B cell (primary cell): ENCODE results near the gene RNF34. TPM values are rescaled to one million over a fixed set of nuclear protein-coding genes. Genes with fewer than 3 reads are reported as not detected.

ENCODE experiments used
- ATAC-seq: fragments of 200-7000 bp; cut with Tn5 transposase; one replicate; pipeline ENCODE4 v1.10.0; 2021; ENCODE audit warnings: low read depth, mild to moderate bottlenecking, moderate number of reproducible peaks, moderate library complexity
- CTCF ChIA-PET: fragments of 350-600 bp; sonication (Branson Sonifier 250); formaldehyde crosslinking; loops from one replicate; lab custom pipeline; 2021; ENCODE audit warnings: antibody characterized with exemption, inconsistent platforms; lab: Charles Lee
- POLR2A ChIA-PET: fragments of 350-600 bp; sonication (Branson Sonifier 250); formaldehyde crosslinking; loops from one replicate; lab custom pipeline; 2021; ENCODE audit warnings: antibody characterized with exemption; lab: Charles Lee
- DNase-seq: peaks from one replicate; pipeline ENCODE4 v3.0.0; 2013
- H2AFZ ChIP-seq: 2 replicates; pipeline ENCODE4 v1.6.1; 2012; ENCODE audit warnings: mild to moderate bottlenecking, low read depth, low read length; ENCODE audit not compliant: insufficient read depth, poor library complexity, severe bottlenecking
- H3K27ac ChIP-seq, 2 donors: 1 replicate in 1 of 2; 2 replicates in 1 of 2; pipeline ENCODE4 v1.5.1; 2012 to 2013; ENCODE audit warnings: low read length in 2 of 2, mild to moderate bottlenecking in 2 of 2, moderate library complexity in 1 of 2
- H3K27me3 ChIP-seq, 4 experiments: fragments of 200-600 bp in 1 of 4; sonication (generic) in 1 of 4; replicated peaks in 1 of 4; 1 replicate in 2 of 4; 2 replicates in 2 of 4; pipeline versions ENCODE4 v1.6.1 to v1.7.0; 2013 to 2016; ENCODE audit warnings: low read length in 3 of 4, mild to moderate bottlenecking in 2 of 4, mixed read lengths in 1 of 4, moderate library complexity in 1 of 4; ENCODE audit not compliant: insufficient read depth in 4 of 4, control insufficient read depth in 3 of 4; ENCODE audit errors: control extremely low read depth in 1 of 4
- H3K36me3 ChIP-seq, 2 experiments: replicated peaks in 1 of 2; 1 replicate in 1 of 2; 2 replicates in 1 of 2; pipeline versions ENCODE4 v1.6.1 to v1.7.1; 2013; ENCODE audit warnings: low read length in 1 of 2; ENCODE audit not compliant: insufficient read depth in 2 of 2, control insufficient read depth in 1 of 2; ENCODE audit errors: control extremely low read depth in 1 of 2, extremely low read depth in 1 of 2
- H3K4me1 ChIP-seq, 2 donors: fragments of 200-600 bp in 1 of 2; sonication (generic) in 1 of 2; 1 replicate in 1 of 2; 2 replicates in 1 of 2; pipeline versions ENCODE4 v1.5.1 to v1.6.1; 2013 to 2017; ENCODE audit warnings: low read length in 2 of 2; ENCODE audit not compliant: control insufficient read depth in 2 of 2, insufficient read depth in 2 of 2
- H3K4me2 ChIP-seq: replicated peaks from 2 replicates; pipeline ENCODE3; 2012; ENCODE audit warnings: mild to moderate bottlenecking, low read depth, low read length; ENCODE audit not compliant: poor library complexity, severe bottlenecking
- H3K4me3 ChIP-seq, 5 experiments: fragments of 200-600 bp in 1 of 5; sonication (generic) in 1 of 5; 1 replicate in 3 of 5; 2 replicates in 2 of 5; pipeline versions ENCODE4 v1.5.1 to v1.7.0; 2011 to 2016; ENCODE audit warnings: low read length in 4 of 5, mild to moderate bottlenecking in 4 of 5, low read depth in 2 of 5, control low read depth in 1 of 5, moderate library complexity in 1 of 5; ENCODE audit not compliant: insufficient read depth in 1 of 5; ENCODE audit errors: control extremely low read depth in 1 of 5, extremely low read depth in 1 of 5
- H3K79me2 ChIP-seq: fragments of 200-600 bp; sonication (generic); one replicate; pipeline ENCODE4 v1.6.0; 2016; ENCODE audit warnings: low read length; ENCODE audit not compliant: control insufficient read depth, insufficient read depth
- H3K9ac ChIP-seq: fragments of 200-600 bp; sonication (generic); 2 replicates; pipeline ENCODE4 v1.6.1; 2017; ENCODE audit warnings: mild to moderate bottlenecking, low read length, moderate library complexity
- H3K9me3 ChIP-seq, 3 donors: one replicate each; pipeline versions ENCODE4 v1.6.1 to v1.7.1; 2013; ENCODE audit warnings: low read length in 2 of 3; ENCODE audit not compliant: control insufficient read depth in 2 of 3, insufficient read depth in 1 of 3; ENCODE audit errors: control extremely low read depth in 1 of 3
- H4K20me1 ChIP-seq: 2 replicates; pipeline ENCODE4 v1.6.0; 2012; ENCODE audit warnings: mild to moderate bottlenecking, low read length; ENCODE audit not compliant: insufficient read depth, control insufficient read depth, poor library complexity, severe bottlenecking
- H3K27ac Mint-ChIP-seq: one replicate; pipeline ENCODE4 v1.8.0; 2021; ENCODE audit warnings: mixed read lengths
- H3K27me3 Mint-ChIP-seq: one replicate; pipeline ENCODE4 v1.8.0; 2021; ENCODE audit warnings: mixed read lengths
- H3K4me1 Mint-ChIP-seq: one replicate; pipeline ENCODE4 v1.8.0; 2021; ENCODE audit warnings: mixed read lengths
- H3K4me3 Mint-ChIP-seq: one replicate; pipeline ENCODE4 v1.8.0; 2021; ENCODE audit warnings: mixed read lengths
- H3K9me3 Mint-ChIP-seq: one replicate; pipeline ENCODE4 v1.8.0; 2022; ENCODE audit warnings: mixed read lengths; ENCODE audit not compliant: insufficient read depth
- EZH2 ChIP-seq: IDR thresholded peaks from 2 replicates; pipeline ENCODE4 v1.6.1; 2012; ENCODE audit warnings: borderline replicate concordance, low read depth, mild to moderate bottlenecking, moderate library complexity, low read length; ENCODE audit not compliant: insufficient read depth, poor library complexity, severe bottlenecking
- WGBS: methylation state at CpG from one replicate; pipeline ENCODE4 v1.1.5; 2013; ENCODE audit warnings: missing lambda C conversion rate; ENCODE audit not compliant: insufficient coverage; 5-methylcytosine and 5-hydroxymethylcytosine counted together
- intact Hi-C: fragments of 100-400 bp; cut with micrococcal nuclease; formaldehyde crosslinking; loops from one replicate; pipeline ENCODE4 v1.10.0; 2022
- polyA plus RNA-seq: library from polyadenylated mRNA; depleted of rRNA; stranded (reverse); fragments of >200 nt; gene quantifications from 2 replicates; pipeline ENCODE4 v1.2.3, GENCODE V29; 2012
- total RNA-seq, 2 donors: library from RNA; stranded (reverse); fragments of 120-200 nt in 1 of 2; gene quantifications; 1 replicate in 1 of 2; 2 replicates in 1 of 2; pipeline versions ENCODE4 v1.2.3 to v1.2.4, GENCODE V29; 2013 to 2022
- TF ChIP-seq, protein P1 (sequence below): fragments of 200-600 bp; IDR thresholded peaks from one replicate; pipeline ENCODE4 v1.8.0; 2022; ENCODE audit warnings: antibody characterized with exemption, mild to moderate bottlenecking

RNF34 gene
- total and polyA plus RNA-seq, 2 donors (not counting 1 experiment from before 2014, with no cell fraction given) = 24.9 to 86.7 TPM

DNA sequence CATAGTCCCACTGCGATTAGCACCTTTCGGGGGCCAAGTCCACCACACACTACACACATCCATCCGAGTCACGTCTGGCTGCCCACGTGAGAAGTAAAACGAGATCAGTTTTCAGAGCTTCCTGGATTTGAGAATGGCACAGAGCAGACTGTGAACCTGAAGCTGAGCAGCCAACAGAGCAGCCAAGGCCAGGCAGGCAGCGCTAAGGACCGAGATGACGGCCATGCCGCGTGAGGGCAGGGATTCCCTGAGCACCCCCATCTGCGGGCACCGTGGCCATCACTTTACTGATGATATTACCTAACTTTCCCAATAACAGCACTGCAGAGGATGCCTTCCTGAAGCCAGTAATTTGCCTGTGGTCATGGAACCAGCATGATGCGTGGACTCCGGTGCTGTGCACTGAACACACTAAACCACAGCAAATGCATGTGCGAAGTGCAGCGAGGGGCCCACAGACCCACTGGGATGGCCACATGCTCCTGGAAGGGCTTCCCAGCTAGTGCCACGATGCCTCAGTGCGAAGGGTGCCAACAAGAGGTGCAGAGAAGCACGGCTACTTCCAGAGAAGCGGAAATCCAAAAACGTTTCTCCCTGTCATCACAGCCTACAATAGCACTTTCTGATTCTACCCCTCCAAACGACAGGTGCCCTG lies 56.0 kb downstream of the RNF34 start:
- POLR2A ChIA-PET = no interaction called here
- 93% methylated on average over 22 of the region's 23 CpGs for WGBS
- H3K4me2 ChIP-seq = no peak overlapping the region
- no peak for ATAC-seq
- peaks cover 10 to 34% of the 10 kb centered on the region in 2 donors for H3K4me1 ChIP-seq
- Mint-ChIP-seq H3K9me3 (no peaks in the 10 kb centered on the region), H3K4me3 (no peak overlapping the region), H3K27me3 (no peaks in the 10 kb centered on the region), H3K4me1 (peaks cover 56% of the 10 kb centered on the region), H3K27ac (peak overlapping the region; percentile 32)
- no peak overlapping the region for H3K27ac ChIP-seq
- H3K79me2 ChIP-seq = peaks cover 97% of the 10 kb centered on the region
- H3K9ac ChIP-seq = no peak overlapping the region
- H4K20me1 ChIP-seq = peaks cover 97% of the 10 kb centered on the region
- intact Hi-C loops = no loop called here
- peaks cover 0 to 38% of the 10 kb centered on the region in 2 experiments for H3K36me3 ChIP-seq
- TF ChIP-seq, protein P1, sequence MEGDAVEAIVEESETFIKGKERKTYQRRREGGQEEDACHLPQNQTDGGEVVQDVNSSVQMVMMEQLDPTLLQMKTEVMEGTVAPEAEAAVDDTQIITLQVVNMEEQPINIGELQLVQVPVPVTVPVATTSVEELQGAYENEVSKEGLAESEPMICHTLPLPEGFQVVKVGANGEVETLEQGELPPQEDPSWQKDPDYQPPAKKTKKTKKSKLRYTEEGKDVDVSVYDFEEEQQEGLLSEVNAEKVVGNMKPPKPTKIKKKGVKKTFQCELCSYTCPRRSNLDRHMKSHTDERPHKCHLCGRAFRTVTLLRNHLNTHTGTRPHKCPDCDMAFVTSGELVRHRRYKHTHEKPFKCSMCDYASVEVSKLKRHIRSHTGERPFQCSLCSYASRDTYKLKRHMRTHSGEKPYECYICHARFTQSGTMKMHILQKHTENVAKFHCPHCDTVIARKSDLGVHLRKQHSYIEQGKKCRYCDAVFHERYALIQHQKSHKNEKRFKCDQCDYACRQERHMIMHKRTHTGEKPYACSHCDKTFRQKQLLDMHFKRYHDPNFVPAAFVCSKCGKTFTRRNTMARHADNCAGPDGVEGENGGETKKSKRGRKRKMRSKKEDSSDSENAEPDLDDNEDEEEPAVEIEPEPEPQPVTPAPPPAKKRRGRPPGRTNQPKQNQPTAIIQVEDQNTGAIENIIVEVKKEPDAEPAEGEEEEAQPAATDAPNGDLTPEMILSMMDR = no peak
- no peak for TF ChIP-seq EZH2
- H2AFZ ChIP-seq = no peak overlapping the region
- DNase-seq = no peak
- H3K9me3 ChIP-seq = no peaks in the 10 kb centered on the region
- CTCF ChIA-PET = interaction anchor here (1.9 kb wide), 1 partner anchor 13 kb away, joined by 8 read pairs; no protein-coding TSS in a partner anchor
- no peaks in the 10 kb centered on the region for H3K27me3 ChIP-seq
- no peak overlapping the region for H3K4me3 ChIP-seq

DNA sequence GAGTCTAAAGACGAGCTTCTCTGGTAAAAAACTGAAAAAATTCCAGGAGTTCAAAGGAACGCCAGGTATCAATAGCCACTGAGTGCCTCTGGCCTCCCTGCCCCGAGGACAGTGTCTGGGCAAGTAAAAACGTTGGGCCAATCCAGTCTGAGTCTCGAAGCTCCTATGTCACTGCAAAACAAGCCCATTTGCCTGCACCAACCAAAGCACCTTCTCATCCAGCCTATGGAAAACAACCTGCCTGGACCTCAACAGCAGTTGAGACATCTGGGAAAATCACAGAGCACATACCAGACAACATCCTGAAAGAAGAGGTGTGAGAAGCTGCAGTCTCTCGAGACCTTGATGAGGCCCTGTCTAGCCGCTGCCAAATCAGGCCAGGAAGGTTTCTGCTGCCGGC lies 56.6 kb downstream of the RNF34 start:
- no peak for TF ChIP-seq EZH2
- TF ChIP-seq, protein P1 = no peak
- no peak overlapping the region for H3K4me2 ChIP-seq
- H3K27me3 ChIP-seq = no peaks in the 10 kb centered on the region
- H3K79me2 ChIP-seq = peaks cover 100% of the 10 kb centered on the region
- no peaks in the 10 kb centered on the region for H3K9me3 ChIP-seq
- H2AFZ ChIP-seq = no peak overlapping the region
- Mint-ChIP-seq H3K27ac (no peak overlapping the region), H3K9me3 (no peaks in the 10 kb centered on the region), H3K4me3 (no peak overlapping the region), H3K27me3 (no peaks in the 10 kb centered on the region), H3K4me1 (peaks cover 56% of the 10 kb centered on the region)
- ChIA-PET POLR2A (no interaction called here), CTCF (interaction anchor here (0.7 to 1.9 kb wide), 2 partner anchors 13 to 28 kb away, joined by 3 to 8 read pairs; no protein-coding TSS in a partner anchor)
- peaks cover 10 to 36% of the 10 kb centered on the region in 2 donors for H3K4me1 ChIP-seq
- no peak overlapping the region for H3K27ac ChIP-seq
- WGBS = 83% methylated on average over 8 of the region's 8 CpGs
- no peak overlapping the region for H3K4me3 ChIP-seq
- peaks cover 100% of the 10 kb centered on the region for H4K20me1 ChIP-seq
- intact Hi-C loops = no loop called here
- ATAC-seq (no peak), DNase-seq (no peak)
- no peak overlapping the region for H3K9ac ChIP-seq
- peaks cover 0 to 36% of the 10 kb centered on the region in 2 experiments for H3K36me3 ChIP-seq
